Measurements from ENCODE around the gene PAX4. TPM values are rescaled to one million over a fixed set of nuclear protein-coding genes. Genes with fewer than 3 reads are reported as not detected.
A peak's percentile ranks its signal among the peaks of the same experiment; 100 is the strongest.

PAX4 gene
- total and polyA plus RNA-seq, 9 donors, result not detected

- intact Hi-C loops (cut with DNase I), result loop anchor here in 3 of 4 donors (5.0 to 10.0 kb wide), 3 partner anchors 66 to 259 kb away; partner anchors contain the start of genes ARF5 (in 3 of the 3), GCC1 (in 3 of the 3) and ZNF800 (in 1 of the 3)
- TF ChIP-seq EP300 (IDR thresholded peaks at IDR 0.05) (no peak), CTCF (IDR thresholded peaks at IDR 0.05) (no peak), POLR2A (IDR thresholded peaks at IDR 0.05) (no peak)
- WGBS, 3 donors, result 87 to 93% (median 90%) methylated on average over 4 of the region's 4 CpGs
- H3K27me3 ChIP-seq, result no peaks in the 10 kb centered on the region
- peak overlapping the region; percentile 81 for H3K4me3 ChIP-seq
- H3K36me3 ChIP-seq, result no peaks in the 10 kb centered on the region
- no peaks in the 10 kb centered on the region for H3K9me3 ChIP-seq
- DNase-seq, result no peak
- no peak overlapping the region for H3K27ac ChIP-seq
- H3K4me1 ChIP-seq (ENCODE audit: insufficient read depth), result peaks cover 11% of the 10 kb centered on the region
These were observed 35.5 kb upstream of the PAX4 start for GRCh38 chr7:127653396-127653795.

- intact Hi-C loops (cut with DNase I), result loop anchor here in 3 of 4 donors (5.0 to 10.0 kb wide), 3 partner anchors 65 to 258 kb away; partner anchors contain the start of genes ARF5 (in 3 of the 3), GCC1 (in 3 of the 3) and ZNF800 (in 1 of the 3)
- WGBS, 3 donors, result 1 to 2% (median 1%) methylated on average over 38 of the region's 38 CpGs
- no peak for DNase-seq
These were observed 34.6 kb upstream of the PAX4 start for GRCh38 chr7:127652333-127653248.

DNA sequence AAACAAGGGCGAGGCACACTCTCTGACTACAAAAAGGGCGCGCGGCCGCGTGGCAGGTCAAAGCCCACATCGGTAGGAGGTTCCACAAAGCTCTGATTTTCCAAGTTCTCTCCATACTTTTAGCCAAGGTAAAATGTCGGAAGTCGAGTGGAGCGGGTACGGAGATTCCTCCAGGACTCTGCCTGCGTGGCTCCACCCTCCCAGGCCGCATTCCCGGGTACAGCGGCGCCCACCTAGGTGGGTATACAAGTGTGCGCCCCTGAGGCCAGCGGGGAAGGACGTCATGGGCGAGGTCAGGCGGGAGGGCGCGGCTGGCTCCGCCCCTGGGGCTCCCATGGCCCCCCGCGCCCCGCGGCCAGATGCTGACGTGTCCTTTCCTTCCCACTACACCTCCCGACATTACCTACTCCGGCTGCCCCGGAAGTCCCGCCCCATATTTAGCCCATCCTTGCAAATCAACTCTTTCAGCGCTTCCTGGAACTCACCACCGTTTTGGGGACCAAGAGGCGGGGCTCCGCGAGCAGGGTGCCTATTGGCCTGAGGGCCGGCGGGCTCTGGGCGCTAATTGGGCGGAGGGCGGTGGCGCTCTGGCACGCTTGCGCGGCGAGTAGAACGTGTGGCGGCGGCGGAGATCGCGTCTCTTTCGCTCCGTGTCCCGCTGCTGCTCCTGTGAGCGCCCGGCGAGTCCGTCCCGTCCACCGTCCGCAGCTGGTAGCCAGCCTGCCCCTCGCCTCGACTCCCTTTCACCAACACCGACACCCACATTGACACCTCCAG lies 33.8 kb upstream of the PAX4 start, which contains the start of gene SND1:
Gene SND1, plus strand, starts transcription at position 639 of the 777 bp plus-strand sequence. CDS start 180 bp downstream, outside the sequence.
- Histone ChIP-seq H3K9me3 (no peaks in the 10 kb centered on the region), H3K4me1 (ENCODE audit: insufficient read depth) (peaks cover 11% of the 10 kb centered on the region), H3K4me3 (peak within 1 kb of the TSS; percentile 81), H3K36me3 (no peaks in the 10 kb centered on the region), H3K27me3 (no peaks in the 10 kb centered on the region), H3K27ac (peak within 1 kb of the TSS; percentile 87 to 95)
- peak; percentile 98 to 100 (median 99) for DNase-seq
- TF ChIP-seq EP300 (IDR thresholded peaks at IDR 0.05) (peak; percentile 81), CTCF (IDR thresholded peaks at IDR 0.05) (no peak), POLR2A (IDR thresholded peaks at IDR 0.05) (peak; percentile 81)
- intact Hi-C loops (cut with DNase I), result loop anchor here in 3 of 4 donors (5.0 to 10.0 kb wide), 3 partner anchors 64 to 257 kb away; partner anchors contain the start of genes ARF5 (in 3 of the 3), GCC1 (in 3 of the 3) and ZNF800 (in 1 of the 3)
- WGBS, 3 donors, result 0 to 1% (median 1%) methylated on average over 60 to 67 of the region's 67 CpGs

More at GRCh38 chr7:127652333-127653248, 34.6 kb upstream of the PAX4 start:
- Histone ChIP-seq H3K36me3 (no peaks in the 10 kb centered on the region), H3K9me3 (no peaks in the 10 kb centered on the region), H3K27ac (peak overlapping the region; percentile 52 to 64), H3K27me3 (no peaks in the 10 kb centered on the region), H3K4me3 (peak overlapping the region; percentile 81), H3K4me1 (ENCODE audit: insufficient read depth) (peaks cover 11% of the 10 kb centered on the region)
- TF ChIP-seq CTCF (IDR thresholded peaks at IDR 0.05) (peak in 1 of 3 donors; percentile 17), POLR2A (IDR thresholded peaks at IDR 0.05) (no peak), EP300 (IDR thresholded peaks at IDR 0.05) (no peak)
